H1 (cell line): Measurements from ENCODE around the gene MCF2L2. TPM values are rescaled to one million over a fixed set of nuclear protein-coding genes. Genes with fewer than 3 reads are reported as not detected.
A peak's percentile ranks its signal among the peaks of the same experiment; 100 is the strongest.

Experiments used
- CTCF ChIA-PET: fragments of 300-600 bp; sonication (Branson Sonifier 250); formaldehyde crosslinking; loops from one replicate; lab custom pipeline; 2021; ENCODE audit not compliant: partially characterized antibody; lab: Charles Lee
- POLR2A ChIA-PET: fragments of 300-600 bp; sonication (Branson Sonifier 250); formaldehyde crosslinking; loops from one replicate; lab custom pipeline; 2021; ENCODE audit warnings: inconsistent platforms; ENCODE audit not compliant: partially characterized antibody; lab: Charles Lee
- DNase-seq, 2 experiments: peaks; one replicate each; pipeline versions ENCODE4 v3.0.0 to v3.0.0-alpha.2; 2010 to 2022; ENCODE audit warnings: low spot score in 2 of 2, low read depth in 1 of 2, mixed read lengths in 1 of 2
- FAIRE-seq: peaks from 2 replicates; lab custom pipeline; 2011; peaks lifted over from hg19 to GRCh38; lab: Jason Lieb, UNC
- H2AFZ ChIP-seq: 2 replicates; pipeline ENCODE4 v1.8.1; 2012; ENCODE audit warnings: low read length, inconsistent platforms
- H2AK5ac ChIP-seq: 2 replicates; pipeline ENCODE4 v1.6.1; 2013; ENCODE audit warnings: low read depth, low read length
- H2BK120ac ChIP-seq: replicated peaks from 2 replicates; pipeline ENCODE3; 2013; ENCODE audit warnings: low read depth, low read length, inconsistent platforms
- H2BK12ac ChIP-seq: 2 replicates; pipeline ENCODE4 v1.6.1; 2013; ENCODE audit warnings: low read depth, low read length
- H2BK15ac ChIP-seq: 2 replicates; pipeline ENCODE4 v1.6.1; 2013; ENCODE audit warnings: low read length
- H2BK20ac ChIP-seq: 2 replicates; pipeline ENCODE4 v1.6.1; 2013; ENCODE audit warnings: low read length
- H2BK5ac ChIP-seq: 2 replicates; pipeline ENCODE4 v1.6.1; 2013; ENCODE audit warnings: low read depth, low read length
- H3K14ac ChIP-seq: 2 replicates; pipeline ENCODE4 v1.6.1; 2013; ENCODE audit warnings: inconsistent platforms; ENCODE audit not compliant: insufficient read length
- H3K18ac ChIP-seq: 2 replicates; pipeline ENCODE4 v1.6.1; 2013; ENCODE audit warnings: low read length; ENCODE audit errors: extremely low read depth
- H3K23ac ChIP-seq: 2 replicates; pipeline ENCODE4 v1.6.1; 2013; ENCODE audit warnings: inconsistent platforms; ENCODE audit not compliant: insufficient read length
- H3K23me2 ChIP-seq: 2 replicates; pipeline ENCODE4 v1.6.1; 2013; ENCODE audit warnings: low read depth, low read length
- H3K27ac ChIP-seq: 2 replicates; pipeline ENCODE4 v1.6.1; 2011; ENCODE audit warnings: low read depth, low read length, inconsistent platforms
- H3K27me3 ChIP-seq, 4 experiments: replicated peaks in 1 of 4; 1 replicate in 1 of 4; 2 replicates in 3 of 4; pipeline versions ENCODE4 v1.6.1 to v1.8.1; 2011 to 2013; ENCODE audit warnings: low read length in 3 of 4, mild to moderate bottlenecking in 3 of 4, inconsistent platforms in 2 of 4, mixed read lengths in 2 of 4, moderate library complexity in 1 of 4; ENCODE audit not compliant: control insufficient read depth in 3 of 4, insufficient read depth in 3 of 4; ENCODE audit errors: extremely low read depth in 1 of 4
- H3K36me3 ChIP-seq, 4 experiments: 2 replicates each; pipeline versions ENCODE4 v1.6.1 to v1.8.1; 2011 to 2013; ENCODE audit warnings: mild to moderate bottlenecking in 4 of 4, low read length in 3 of 4, moderate library complexity in 2 of 4, control low read depth in 1 of 4, inconsistent platforms in 1 of 4; ENCODE audit not compliant: insufficient read depth in 4 of 4, control insufficient read depth in 2 of 4
- H3K4ac ChIP-seq: replicated peaks from 2 replicates; pipeline ENCODE3; 2013; ENCODE audit warnings: low read length, low read depth, mixed read lengths, inconsistent platforms; ENCODE audit not compliant: insufficient read length
- H3K4me1 ChIP-seq, 4 experiments: replicated peaks in 1 of 4; 1 replicate in 1 of 4; 2 replicates in 3 of 4; pipeline versions ENCODE4 v1.6.1 to v1.8.1; 2011 to 2013; ENCODE audit warnings: low read length in 3 of 4, inconsistent platforms in 2 of 4, mixed read lengths in 1 of 4; ENCODE audit not compliant: insufficient read depth in 4 of 4, control insufficient read depth in 3 of 4
- H3K4me2 ChIP-seq, 2 experiments: 2 replicates each; pipeline versions ENCODE4 v1.6.1 to v1.8.1; 2011 to 2013; ENCODE audit warnings: low read depth in 2 of 2, low read length in 2 of 2, control low read depth in 1 of 2, inconsistent platforms in 1 of 2, mild to moderate bottlenecking in 1 of 2; ENCODE audit not compliant: insufficient read depth in 1 of 2
- H3K4me3 ChIP-seq, 4 experiments: fragments of 200-600, 300-600 bp in 1 of 4; sonication (generic), shearing (Covaris generic), sonication (Bioruptor Twin) in 1 of 4; 2 replicates each; pipeline versions ENCODE4 v1.5.1 to v1.8.1; 2011 to 2016; ENCODE audit warnings: low read length in 4 of 4, low read depth in 3 of 4, control low read depth in 2 of 4, inconsistent platforms in 2 of 4, mild to moderate bottlenecking in 2 of 4, mixed read lengths in 1 of 4, moderate library complexity in 1 of 4; ENCODE audit not compliant: insufficient read depth in 2 of 4; ENCODE audit errors: extremely low read depth in 1 of 4
- H3K56ac ChIP-seq: replicated peaks from 2 replicates; pipeline ENCODE3; 2013; ENCODE audit warnings: low read depth, mild to moderate bottlenecking, mixed read lengths, low read length, inconsistent platforms; ENCODE audit not compliant: insufficient read length
- H3K79me1 ChIP-seq: 2 replicates; pipeline ENCODE4 v1.6.1; 2013; ENCODE audit warnings: low read depth, low read length, control low read depth
- H3K79me2 ChIP-seq, 2 experiments: 2 replicates each; pipeline versions ENCODE4 v1.6.1 to v1.8.1; 2012 to 2013; ENCODE audit warnings: low read length in 2 of 2, mild to moderate bottlenecking in 2 of 2, inconsistent platforms in 1 of 2; ENCODE audit not compliant: insufficient read depth in 2 of 2, control insufficient read depth in 1 of 2
- H3K9ac ChIP-seq, 4 experiments: replicated peaks in 1 of 4; 1 replicate in 1 of 4; 2 replicates in 3 of 4; pipeline versions ENCODE4 v1.6.1 to v1.8.1; 2011 to 2013; ENCODE audit warnings: low read depth in 3 of 4, low read length in 3 of 4, control low read depth in 2 of 4, mild to moderate bottlenecking in 2 of 4, moderate library complexity in 2 of 4, inconsistent platforms in 1 of 4; ENCODE audit errors: extremely low read depth in 1 of 4
- H3K9me3 ChIP-seq, 2 experiments: 2 replicates each; pipeline versions ENCODE4 v1.6.1 to v1.8.1; 2012 to 2013; ENCODE audit warnings: mild to moderate bottlenecking in 2 of 2, moderate library complexity in 2 of 2, control low read depth in 1 of 2, inconsistent platforms in 1 of 2, low read depth in 1 of 2, low read length in 1 of 2, mixed read lengths in 1 of 2; ENCODE audit not compliant: insufficient read depth in 2 of 2
- H4K20me1 ChIP-seq, 2 experiments: replicated peaks in 1 of 2; 2 replicates each; pipeline versions ENCODE3 to v1.8.1; 2011 to 2013; ENCODE audit warnings: inconsistent platforms in 2 of 2, low read length in 2 of 2, mild to moderate bottlenecking in 1 of 2; ENCODE audit not compliant: insufficient read depth in 2 of 2, control insufficient read depth in 1 of 2
- H4K5ac ChIP-seq: 2 replicates; pipeline ENCODE4 v1.6.1; 2013; ENCODE audit warnings: low read length, low read depth, mixed read lengths, inconsistent platforms; ENCODE audit not compliant: insufficient read length
- H4K8ac ChIP-seq: 2 replicates; pipeline ENCODE4 v1.8.0; 2013; ENCODE audit warnings: mild to moderate bottlenecking, moderate library complexity, low read length, inconsistent platforms; ENCODE audit not compliant: insufficient read depth; ENCODE audit errors: extremely low read depth
- H4K91ac ChIP-seq: replicated peaks from 2 replicates; pipeline ENCODE3; 2013; ENCODE audit warnings: low read length, mixed read lengths, inconsistent platforms; ENCODE audit not compliant: insufficient read length
- CEBPB ChIP-seq: IDR thresholded peaks from 2 replicates; pipeline ENCODE4 v1.6.1; 2012; ENCODE audit warnings: low read depth, low read length
- EGR1 ChIP-seq: IDR thresholded peaks from 2 replicates; pipeline ENCODE4 v1.6.1; 2011; ENCODE audit warnings: low read depth, low read length, borderline replicate concordance
- TAF7 ChIP-seq: optimal IDR thresholded peaks from 2 replicates; pipeline ENCODE3; 2011; ENCODE audit warnings: low read depth, mild to moderate bottlenecking, inconsistent platforms, low read length, moderate library complexity, borderline replicate concordance
- WGBS, 2 experiments: shearing (Covaris generic) in 1 of 2; methylation state at CpG; one replicate each; pipeline versions ENCODE4 v1.1.6 to v1.1.7; 2013 to 2015; ENCODE audit warnings: low lambda C conversion rate in 2 of 2, mixed read lengths in 2 of 2, inconsistent platforms in 1 of 2, low coverage in 1 of 2, missing lambda C conversion rate in 1 of 2; ENCODE audit not compliant: insufficient replicate concordance in 2 of 2, insufficient coverage in 1 of 2, insufficient read length in 1 of 2; ENCODE audit errors: extremely low coverage in 1 of 2, missing lambda C conversion rate in 1 of 2; 5-methylcytosine and 5-hydroxymethylcytosine counted together
- polyA plus RNA-seq, 7 experiments: library from polyadenylated mRNA; depleted of rRNA in 3 of 7; stranded (reverse) in 5 of 7; unstranded in 2 of 7; fragments of >200 nt in 5 of 7; fragments of 200-250 nt in 2 of 7; gene quantifications; 1 replicate in 5 of 7; 2 replicates in 1 of 7; 4 replicates in 1 of 7; pipeline versions ENCODE4 v1.2.1 to v1.2.3, GENCODE V29; 2011 to 2013; ENCODE audit warnings: missing spikeins in 2 of 7, mixed read lengths in 2 of 7
- total RNA-seq: library from RNA; stranded (reverse); fragmentation: NEBNext Ultra II Directional; extraction: Animal tissue kit (Norgen Biotek cat#: 25700); gene quantifications from 2 replicates; pipeline ENCODE4 v1.2.1, GENCODE V29; 2021

MCF2L2 gene
- total and polyA plus RNA-seq, 2 of the 8 experiments (the other 6 are each of a cell fraction or from before 2014, with no cell fraction given) = 4.1 to 13.7 TPM

GRCh38 chr3:183437061-183437460, 8.6 kb upstream of the MCF2L2 start:
- H3K14ac ChIP-seq = no peak overlapping the region
- FAIRE-seq (no peak), DNase-seq (no peak)
- no peak overlapping the region; a peak in 1 of 7 replicates for H3K9ac ChIP-seq
- H2BK12ac ChIP-seq = 0 out of 2 replicates have a peak overlapping the region, but pooled peaks have one; percentile 2
- H3K4me1 ChIP-seq = peaks cover 7 to 26% (median 20%) of the 10 kb centered on the region in 4 experiments; a peak in 6 of 7 replicates
- H3K79me1 ChIP-seq = no peaks in the 10 kb centered on the region
- 0 out of 2 replicates have a peak overlapping the region, but pooled peaks have one; percentile 20 for H2BK15ac ChIP-seq
- no peak overlapping the region for H2BK5ac ChIP-seq
- H3K23me2 ChIP-seq = peaks cover 2% of the 10 kb centered on the region; the same call in 1 of the 2 replicates
- CTCF ChIA-PET = interaction anchor here (0.6 kb wide), 1 partner anchor 52 kb away, joined by 3 read pairs; no protein-coding TSS in a partner anchor
- H2BK20ac ChIP-seq = 0 out of 2 replicates have a peak overlapping the region, but pooled peaks have one; percentile 78
- WGBS, 2 experiments = 100% methylated on average over 1 of the region's 1 CpG; no CpG with 5 or more reads in 1 of the 2 experiments
- H4K8ac ChIP-seq = no peak overlapping the region
- no peak overlapping the region for H2AK5ac ChIP-seq
- no peaks in the 10 kb centered on the region for H3K36me3 ChIP-seq
- no peaks in the 10 kb centered on the region for H4K20me1 ChIP-seq
- H3K9me3 ChIP-seq = no peaks in the 10 kb centered on the region
- no peak for TF ChIP-seq EGR1
- TF ChIP-seq CEBPB = no peak
- no peak for TF ChIP-seq TAF7
- H3K4me2 ChIP-seq = no peak overlapping the region
- peak overlapping the region; percentile 11 for H4K91ac ChIP-seq
- no peak overlapping the region for H4K5ac ChIP-seq
- no peak overlapping the region for H3K56ac ChIP-seq
- no peak overlapping the region for H3K23ac ChIP-seq
- no peaks in the 10 kb centered on the region for H3K79me2 ChIP-seq
- H2AFZ ChIP-seq = no peak overlapping the region
- H3K27ac ChIP-seq = no peak overlapping the region
- POLR2A ChIA-PET = no interaction called here
- no peaks in the 10 kb centered on the region; a peak in 1 of 7 replicates for H3K27me3 ChIP-seq
- no peak overlapping the region for H2BK120ac ChIP-seq
- H3K4me3 ChIP-seq = no peak overlapping the region
- H3K18ac ChIP-seq = no peak overlapping the region
- H3K4ac ChIP-seq = peak overlapping the region; percentile 44
